Psoas muscle (tissue), 8 donors: ENCODE data around the gene CALCOCO2. TPM values are rescaled to one million over a fixed set of nuclear protein-coding genes. Genes with fewer than 3 reads are reported as not detected.

ENCODE experiments used
- ATAC-seq, 4 donors: fragments of 200-7000 bp; cut with Tn5 transposase; one replicate each; pipeline ENCODE4 v1.9.1; 2020; ENCODE audit warnings: moderate library complexity in 3 of 4, mild to moderate bottlenecking in 2 of 4
- DNase-seq, 2 donors: peaks; one replicate each; pipeline ENCODE4 v3.0.0-alpha.2; 2020
- H3K27ac ChIP-seq: fragments of 200-600 bp; one replicate; pipeline ENCODE4 v1.8.0; 2022
- H3K27me3 ChIP-seq, 3 donors: fragments of 200-600 bp in 1 of 3; one replicate each; pipeline versions ENCODE4 v1.6.1 to v1.8.0; 2013 to 2022; ENCODE audit warnings: low read length in 2 of 3, mild to moderate bottlenecking in 2 of 3, moderate library complexity in 1 of 3; ENCODE audit not compliant: insufficient read depth in 3 of 3
- H3K36me3 ChIP-seq, 2 donors: fragments of 200-600 bp in 1 of 2; one replicate each; pipeline versions ENCODE4 v1.6.1 to v1.8.0; 2013 to 2022; ENCODE audit warnings: low read depth in 1 of 2, mild to moderate bottlenecking in 1 of 2, moderate library complexity in 1 of 2; ENCODE audit not compliant: insufficient read depth in 1 of 2
- H3K4me1 ChIP-seq: fragments of 200-600 bp; one replicate; pipeline ENCODE4 v1.8.0; 2022
- H3K4me3 ChIP-seq: fragments of 200-600 bp; one replicate; pipeline ENCODE4 v1.8.0; 2022; ENCODE audit warnings: mild to moderate bottlenecking
- H3K9me3 ChIP-seq: fragments of 200-600 bp; one replicate; pipeline ENCODE4 v1.8.0; 2022
- WGBS, 3 donors: extraction: QIAGEN DNeasy Blood & Tissue Kit; methylation state at CpG; one replicate each; pipeline versions ENCODE4 v1.1.6 to v1.1.7; 2013; 5-methylcytosine and 5-hydroxymethylcytosine counted together
- intact Hi-C, 2 donors: fragments of 100-400 bp; cut with DNase I; formaldehyde crosslinking; loops; one replicate each; pipeline versions ENCODE4 v1.11.0 to v1.14.2; 2022
- polyA plus RNA-seq, 3 donors: library from polyadenylated mRNA; stranded (reverse); fragments of 200-250 nt; gene quantifications; one replicate each; pipeline ENCODE4 v1.2.3, GENCODE V29; 2013
- total RNA-seq, 4 donors: library from RNA; stranded (reverse); fragmentation: NEBNext Ultra II Directional in 2 of 4; extraction: Animal tissue kit (Norgen Biotek cat#: 25700) in 2 of 4; gene quantifications; one replicate each; pipeline versions ENCODE4 v1.2.1 to v1.2.4, GENCODE V29; 2021 to 2023
- TF ChIP-seq, protein P1 (sequence below): fragments of 200-600 bp; IDR thresholded peaks from one replicate; pipeline ENCODE4 v1.8.0; 2022; ENCODE audit warnings: antibody characterized with exemption
- donor health status: healthy with polysubstance abuse.
- donor health status: DM: no; HTN: no; CAD: no; lungs with moderate emphysema.
- donor health status: Bipolar disorder and iron deficiency.
- donor health status: healthy.
- donor health status: DM: yes; HTN: yes; CAD: no.
- donor health status: DM: no; HTN: no; CAD: no.
- donor health status: DM: no; HTN: no; CAD: no.
- donor health status: DM: yes; HTN: yes; CAD: no.

The CALCOCO2 gene
- total and polyA plus RNA-seq, 7 donors, result 87.2 to 212 (median 172) TPM

DNA sequence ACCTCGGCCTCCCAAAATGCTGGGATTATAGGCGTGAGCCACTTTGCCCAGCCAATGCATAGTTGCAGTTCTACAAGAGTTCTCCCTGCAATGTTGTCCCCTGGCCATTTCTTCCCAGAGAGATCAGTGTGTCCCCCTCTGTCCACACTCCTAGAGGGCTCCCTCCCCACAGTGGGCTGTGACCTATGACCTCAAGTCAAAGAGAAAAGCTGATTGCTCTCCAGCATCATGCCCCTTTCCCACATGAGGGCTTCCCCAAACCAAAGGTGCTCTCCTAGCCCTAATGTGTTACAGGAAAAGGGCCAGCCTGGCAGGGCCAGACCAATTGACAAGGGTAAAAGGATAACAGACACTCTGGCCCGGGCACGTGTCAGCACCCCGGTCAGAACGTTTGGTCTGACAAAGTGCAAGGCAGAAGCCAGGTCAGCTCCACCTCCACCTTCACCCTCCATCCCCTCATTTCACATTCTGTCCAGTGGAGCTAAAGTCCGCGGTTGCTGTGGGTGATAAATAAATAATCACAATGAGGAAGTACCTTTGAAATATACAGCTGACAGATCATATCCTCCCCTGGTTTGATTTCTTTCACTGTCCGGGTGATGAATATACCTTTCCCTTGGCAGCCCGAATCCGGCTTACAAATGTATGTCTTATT is 31.6 kb upstream of the CALCOCO2 start:
- no peak for DNase-seq
- no peak overlapping the region for H3K4me3 ChIP-seq
- TF ChIP-seq, protein P1, sequence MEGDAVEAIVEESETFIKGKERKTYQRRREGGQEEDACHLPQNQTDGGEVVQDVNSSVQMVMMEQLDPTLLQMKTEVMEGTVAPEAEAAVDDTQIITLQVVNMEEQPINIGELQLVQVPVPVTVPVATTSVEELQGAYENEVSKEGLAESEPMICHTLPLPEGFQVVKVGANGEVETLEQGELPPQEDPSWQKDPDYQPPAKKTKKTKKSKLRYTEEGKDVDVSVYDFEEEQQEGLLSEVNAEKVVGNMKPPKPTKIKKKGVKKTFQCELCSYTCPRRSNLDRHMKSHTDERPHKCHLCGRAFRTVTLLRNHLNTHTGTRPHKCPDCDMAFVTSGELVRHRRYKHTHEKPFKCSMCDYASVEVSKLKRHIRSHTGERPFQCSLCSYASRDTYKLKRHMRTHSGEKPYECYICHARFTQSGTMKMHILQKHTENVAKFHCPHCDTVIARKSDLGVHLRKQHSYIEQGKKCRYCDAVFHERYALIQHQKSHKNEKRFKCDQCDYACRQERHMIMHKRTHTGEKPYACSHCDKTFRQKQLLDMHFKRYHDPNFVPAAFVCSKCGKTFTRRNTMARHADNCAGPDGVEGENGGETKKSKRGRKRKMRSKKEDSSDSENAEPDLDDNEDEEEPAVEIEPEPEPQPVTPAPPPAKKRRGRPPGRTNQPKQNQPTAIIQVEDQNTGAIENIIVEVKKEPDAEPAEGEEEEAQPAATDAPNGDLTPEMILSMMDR, result no peak
- ATAC-seq, result no peak
- no peaks in the 10 kb centered on the region for H3K9me3 ChIP-seq
- peaks cover 0 to 14% (median 0%) of the 10 kb centered on the region in 3 donors for H3K27me3 ChIP-seq
- WGBS, 3 donors, result 79 to 85% (median 79%) methylated on average over 11 of the region's 11 CpGs
- no peaks in the 10 kb centered on the region for H3K4me1 ChIP-seq
- no peak overlapping the region for H3K27ac ChIP-seq
- no peaks in the 10 kb centered on the region for H3K36me3 ChIP-seq
- intact Hi-C loops, result no loop called here

DNA sequence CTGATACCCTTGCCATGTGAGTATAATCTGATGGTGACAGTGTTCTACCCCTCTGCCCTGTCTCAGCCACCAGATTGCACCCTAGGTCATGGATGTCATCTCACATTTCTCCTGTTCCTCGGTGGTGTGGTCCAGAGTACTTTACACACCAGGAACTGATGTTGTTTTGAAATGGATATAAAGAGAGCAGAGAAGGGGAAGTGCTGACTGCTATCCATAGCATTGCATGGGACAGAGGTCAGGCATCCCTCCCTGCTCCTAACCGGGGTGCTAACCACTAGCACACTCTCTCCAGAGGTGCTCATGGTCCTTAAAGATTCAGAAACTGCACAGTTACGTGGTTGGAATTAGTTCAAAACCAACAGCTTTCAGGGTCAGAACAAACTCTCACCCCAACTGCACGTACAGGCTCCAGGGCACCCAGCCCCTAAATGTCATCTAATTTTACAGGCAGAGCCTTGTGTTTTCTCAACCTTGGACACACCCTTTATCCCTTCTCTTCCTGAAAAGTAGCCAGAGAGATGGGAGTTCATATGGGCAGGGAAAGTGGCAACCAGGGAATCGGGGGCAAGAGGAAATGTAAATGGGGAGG is 30.1 kb upstream of the CALCOCO2 start:
- TF ChIP-seq, protein P1, result no peak
- WGBS, 3 donors, result 55 to 70% (median 60%) methylated on average over 5 of the region's 5 CpGs
- DNase-seq (no peak), ATAC-seq (no peak)
- H3K4me3 ChIP-seq, result no peak overlapping the region
- H3K27ac ChIP-seq, result no peak overlapping the region
- H3K9me3 ChIP-seq, result no peaks in the 10 kb centered on the region
- H3K4me1 ChIP-seq, result no peaks in the 10 kb centered on the region
- H3K36me3 ChIP-seq, result no peaks in the 10 kb centered on the region
- peaks cover 0 to 8% (median 0%) of the 10 kb centered on the region in 3 donors for H3K27me3 ChIP-seq
- intact Hi-C loops, result loop anchor here in 1 of 2 donors (10.0 kb wide), 1 partner anchor 234 kb away; no protein-coding TSS in a partner anchor

DNA sequence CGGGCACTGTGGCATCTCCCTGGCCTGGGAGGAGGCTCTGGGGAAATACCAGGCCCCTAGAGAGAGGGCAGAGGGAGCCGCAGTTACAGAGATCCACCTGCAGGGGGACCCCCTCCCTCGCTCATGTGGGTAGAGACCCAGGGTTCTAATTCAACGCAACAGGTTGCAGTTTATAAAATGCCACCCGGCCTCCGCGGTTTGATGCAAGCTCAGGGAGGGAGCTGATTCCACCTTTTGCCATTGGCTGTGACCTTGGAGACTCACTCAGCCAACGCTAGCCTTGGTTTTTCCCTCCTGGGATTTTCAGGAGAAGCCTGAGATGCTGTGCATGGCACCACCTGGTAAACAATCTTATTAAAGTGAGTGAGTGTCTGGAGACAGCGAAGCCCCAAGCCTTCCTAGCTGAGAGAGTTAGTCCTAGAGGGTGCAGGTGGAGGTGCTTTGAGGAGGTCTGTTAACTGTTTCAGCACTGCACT is 25.9 kb upstream of the CALCOCO2 start:
- no peaks in the 10 kb centered on the region for H3K9me3 ChIP-seq
- no peaks in the 10 kb centered on the region for H3K4me1 ChIP-seq
- no peaks in the 10 kb centered on the region for H3K27me3 ChIP-seq
- intact Hi-C loops, result loop anchor here in 1 of 2 donors (2.0 to 10.0 kb wide), 2 partner anchors 74 to 230 kb away; no protein-coding TSS in a partner anchor
- no peak overlapping the region for H3K27ac ChIP-seq
- ATAC-seq (peak; percentile 67 to 87 (median 82)), DNase-seq (peak; percentile 55 to 75)
- TF ChIP-seq, protein P1, result peak; percentile 88
- no peaks in the 10 kb centered on the region for H3K36me3 ChIP-seq
- H3K4me3 ChIP-seq, result no peak overlapping the region
- 7 to 10% (median 9%) methylated on average over 9 of the region's 9 CpGs for WGBS, 3 donors

DNA sequence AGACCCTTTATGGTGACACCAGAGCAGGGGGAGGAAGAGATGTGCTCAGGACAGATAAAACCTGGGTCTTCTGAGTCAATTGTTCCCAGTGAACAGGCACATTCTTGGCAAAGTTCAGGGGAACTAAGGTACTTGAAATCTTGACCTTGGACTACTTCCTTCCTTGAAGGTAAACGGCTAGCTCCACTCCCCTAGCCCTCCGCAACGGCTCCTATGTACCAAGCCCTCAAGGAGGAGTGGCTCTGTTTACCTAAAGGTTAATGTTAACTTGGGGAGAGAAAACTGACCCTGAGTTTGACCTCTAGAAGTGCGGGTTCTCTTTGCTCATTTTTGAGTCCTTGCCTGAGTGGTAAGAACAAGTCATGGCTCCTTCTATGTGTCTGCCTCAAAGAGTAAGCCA is 21.7 kb upstream of the CALCOCO2 start:
- Histone ChIP-seq H3K36me3 (no peaks in the 10 kb centered on the region), H3K4me3 (no peak overlapping the region), H3K27me3 (peaks cover 0 to 13% (median 0%) of the 10 kb centered on the region in 3 donors), H3K27ac (no peak overlapping the region), H3K9me3 (no peaks in the 10 kb centered on the region), H3K4me1 (no peaks in the 10 kb centered on the region)
- no peak for DNase-seq
- intact Hi-C loops, result loop anchor here in 1 of 2 donors (10.0 kb wide), 1 partner anchor 226 kb away; no protein-coding TSS in a partner anchor
- WGBS, 3 donors, result 58 to 62% (median 59%) methylated on average over 4 of the region's 4 CpGs
- TF ChIP-seq, protein P1, result no peak
- no peak for ATAC-seq
